H1 (cell line): ENCODE measurements around the gene TOR1A. TPM values are rescaled to one million over a fixed set of nuclear protein-coding genes. Genes with fewer than 3 reads are reported as not detected.

Experiments used
- CTCF ChIA-PET: fragments of 300-600 bp; sonication (Branson Sonifier 250); formaldehyde crosslinking; loops from one replicate; lab custom pipeline; 2021; ENCODE audit not compliant: partially characterized antibody; lab: Charles Lee
- POLR2A ChIA-PET: fragments of 300-600 bp; sonication (Branson Sonifier 250); formaldehyde crosslinking; loops from one replicate; lab custom pipeline; 2021; ENCODE audit warnings: inconsistent platforms; ENCODE audit not compliant: partially characterized antibody; lab: Charles Lee
- DNase-seq, 2 experiments: peaks; one replicate each; pipeline versions ENCODE4 v3.0.0 to v3.0.0-alpha.2; 2010 to 2022; ENCODE audit warnings: low spot score in 2 of 2, low read depth in 1 of 2, mixed read lengths in 1 of 2
- FAIRE-seq: peaks from 2 replicates; lab custom pipeline; 2011; peaks lifted over from hg19 to GRCh38; lab: Jason Lieb, UNC
- H2AFZ ChIP-seq: 2 replicates; pipeline ENCODE4 v1.8.1; 2012; ENCODE audit warnings: low read length, inconsistent platforms
- H2AK5ac ChIP-seq: 2 replicates; pipeline ENCODE4 v1.6.1; 2013; ENCODE audit warnings: low read depth, low read length
- H2BK120ac ChIP-seq: replicated peaks from 2 replicates; pipeline ENCODE3; 2013; ENCODE audit warnings: low read depth, low read length, inconsistent platforms
- H2BK12ac ChIP-seq: 2 replicates; pipeline ENCODE4 v1.6.1; 2013; ENCODE audit warnings: low read depth, low read length
- H2BK15ac ChIP-seq: 2 replicates; pipeline ENCODE4 v1.6.1; 2013; ENCODE audit warnings: low read length
- H2BK20ac ChIP-seq: 2 replicates; pipeline ENCODE4 v1.6.1; 2013; ENCODE audit warnings: low read length
- H2BK5ac ChIP-seq: 2 replicates; pipeline ENCODE4 v1.6.1; 2013; ENCODE audit warnings: low read depth, low read length
- H3K14ac ChIP-seq: 2 replicates; pipeline ENCODE4 v1.6.1; 2013; ENCODE audit warnings: inconsistent platforms; ENCODE audit not compliant: insufficient read length
- H3K18ac ChIP-seq: 2 replicates; pipeline ENCODE4 v1.6.1; 2013; ENCODE audit warnings: low read length; ENCODE audit errors: extremely low read depth
- H3K23ac ChIP-seq: 2 replicates; pipeline ENCODE4 v1.6.1; 2013; ENCODE audit warnings: inconsistent platforms; ENCODE audit not compliant: insufficient read length
- H3K23me2 ChIP-seq: 2 replicates; pipeline ENCODE4 v1.6.1; 2013; ENCODE audit warnings: low read depth, low read length
- H3K27ac ChIP-seq: 2 replicates; pipeline ENCODE4 v1.6.1; 2011; ENCODE audit warnings: low read depth, low read length, inconsistent platforms
- H3K27me3 ChIP-seq, 4 experiments: replicated peaks in 1 of 4; 1 replicate in 1 of 4; 2 replicates in 3 of 4; pipeline versions ENCODE4 v1.6.1 to v1.8.1; 2011 to 2013; ENCODE audit warnings: low read length in 3 of 4, mild to moderate bottlenecking in 3 of 4, inconsistent platforms in 2 of 4, mixed read lengths in 2 of 4, moderate library complexity in 1 of 4; ENCODE audit not compliant: control insufficient read depth in 3 of 4, insufficient read depth in 3 of 4; ENCODE audit errors: extremely low read depth in 1 of 4
- H3K36me3 ChIP-seq, 4 experiments: 2 replicates each; pipeline versions ENCODE4 v1.6.1 to v1.8.1; 2011 to 2013; ENCODE audit warnings: mild to moderate bottlenecking in 4 of 4, low read length in 3 of 4, moderate library complexity in 2 of 4, control low read depth in 1 of 4, inconsistent platforms in 1 of 4; ENCODE audit not compliant: insufficient read depth in 4 of 4, control insufficient read depth in 2 of 4
- H3K4ac ChIP-seq: replicated peaks from 2 replicates; pipeline ENCODE3; 2013; ENCODE audit warnings: low read length, low read depth, mixed read lengths, inconsistent platforms; ENCODE audit not compliant: insufficient read length
- H3K4me1 ChIP-seq, 4 experiments: replicated peaks in 1 of 4; 1 replicate in 1 of 4; 2 replicates in 3 of 4; pipeline versions ENCODE4 v1.6.1 to v1.8.1; 2011 to 2013; ENCODE audit warnings: low read length in 3 of 4, inconsistent platforms in 2 of 4, mixed read lengths in 1 of 4; ENCODE audit not compliant: insufficient read depth in 4 of 4, control insufficient read depth in 3 of 4
- H3K4me2 ChIP-seq, 2 experiments: 2 replicates each; pipeline versions ENCODE4 v1.6.1 to v1.8.1; 2011 to 2013; ENCODE audit warnings: low read depth in 2 of 2, low read length in 2 of 2, control low read depth in 1 of 2, inconsistent platforms in 1 of 2, mild to moderate bottlenecking in 1 of 2; ENCODE audit not compliant: insufficient read depth in 1 of 2
- H3K4me3 ChIP-seq, 4 experiments: fragments of 200-600, 300-600 bp in 1 of 4; sonication (generic), shearing (Covaris generic), sonication (Bioruptor Twin) in 1 of 4; 2 replicates each; pipeline versions ENCODE4 v1.5.1 to v1.8.1; 2011 to 2016; ENCODE audit warnings: low read length in 4 of 4, low read depth in 3 of 4, control low read depth in 2 of 4, inconsistent platforms in 2 of 4, mild to moderate bottlenecking in 2 of 4, mixed read lengths in 1 of 4, moderate library complexity in 1 of 4; ENCODE audit not compliant: insufficient read depth in 2 of 4; ENCODE audit errors: extremely low read depth in 1 of 4
- H3K56ac ChIP-seq: replicated peaks from 2 replicates; pipeline ENCODE3; 2013; ENCODE audit warnings: low read depth, mild to moderate bottlenecking, mixed read lengths, low read length, inconsistent platforms; ENCODE audit not compliant: insufficient read length
- H3K79me1 ChIP-seq: 2 replicates; pipeline ENCODE4 v1.6.1; 2013; ENCODE audit warnings: low read depth, low read length, control low read depth
- H3K79me2 ChIP-seq, 2 experiments: 2 replicates each; pipeline versions ENCODE4 v1.6.1 to v1.8.1; 2012 to 2013; ENCODE audit warnings: low read length in 2 of 2, mild to moderate bottlenecking in 2 of 2, inconsistent platforms in 1 of 2; ENCODE audit not compliant: insufficient read depth in 2 of 2, control insufficient read depth in 1 of 2
- H3K9ac ChIP-seq, 4 experiments: replicated peaks in 1 of 4; 1 replicate in 1 of 4; 2 replicates in 3 of 4; pipeline versions ENCODE4 v1.6.1 to v1.8.1; 2011 to 2013; ENCODE audit warnings: low read depth in 3 of 4, low read length in 3 of 4, control low read depth in 2 of 4, mild to moderate bottlenecking in 2 of 4, moderate library complexity in 2 of 4, inconsistent platforms in 1 of 4; ENCODE audit errors: extremely low read depth in 1 of 4
- H3K9me3 ChIP-seq, 2 experiments: 2 replicates each; pipeline versions ENCODE4 v1.6.1 to v1.8.1; 2012 to 2013; ENCODE audit warnings: mild to moderate bottlenecking in 2 of 2, moderate library complexity in 2 of 2, control low read depth in 1 of 2, inconsistent platforms in 1 of 2, low read depth in 1 of 2, low read length in 1 of 2, mixed read lengths in 1 of 2; ENCODE audit not compliant: insufficient read depth in 2 of 2
- H4K20me1 ChIP-seq, 2 experiments: replicated peaks in 1 of 2; 2 replicates each; pipeline versions ENCODE3 to v1.8.1; 2011 to 2013; ENCODE audit warnings: inconsistent platforms in 2 of 2, low read length in 2 of 2, mild to moderate bottlenecking in 1 of 2; ENCODE audit not compliant: insufficient read depth in 2 of 2, control insufficient read depth in 1 of 2
- H4K5ac ChIP-seq: 2 replicates; pipeline ENCODE4 v1.6.1; 2013; ENCODE audit warnings: low read length, low read depth, mixed read lengths, inconsistent platforms; ENCODE audit not compliant: insufficient read length
- H4K8ac ChIP-seq: 2 replicates; pipeline ENCODE4 v1.8.0; 2013; ENCODE audit warnings: mild to moderate bottlenecking, moderate library complexity, low read length, inconsistent platforms; ENCODE audit not compliant: insufficient read depth; ENCODE audit errors: extremely low read depth
- H4K91ac ChIP-seq: replicated peaks from 2 replicates; pipeline ENCODE3; 2013; ENCODE audit warnings: low read length, mixed read lengths, inconsistent platforms; ENCODE audit not compliant: insufficient read length
- BCL11A ChIP-seq, 2 experiments: IDR thresholded peaks; one replicate each; pipeline ENCODE4 v1.6.1; 2011; ENCODE audit warnings: low read depth in 2 of 2, low read length in 2 of 2, mild to moderate bottlenecking in 2 of 2
- CBX8 ChIP-seq: fragments of 300-800, 300-1000 bp; sonication (generic); IDR thresholded peaks from 2 replicates; pipeline ENCODE4 v1.7.1; 2016; ENCODE audit warnings: low read depth, low read length, borderline replicate concordance
- CREB1 ChIP-seq: IDR thresholded peaks from 2 replicates; pipeline ENCODE4 v1.6.1; 2012; ENCODE audit warnings: inconsistent platforms
- GABPA ChIP-seq: IDR thresholded peaks from 2 replicates; pipeline ENCODE4 v1.6.1; 2011; ENCODE audit warnings: mild to moderate bottlenecking, low read length, moderate library complexity, borderline replicate concordance; ENCODE audit not compliant: insufficient read depth
- HDAC2 ChIP-seq, 2 experiments: fragments of 300-600 bp in 1 of 2; sonication (generic) in 1 of 2; IDR thresholded peaks; 2 replicates each; pipeline ENCODE4 v1.6.1; 2011 to 2012; ENCODE audit warnings: low read depth in 2 of 2, low read length in 2 of 2, mild to moderate bottlenecking in 2 of 2, moderate library complexity in 2 of 2, borderline replicate concordance in 1 of 2, inconsistent platforms in 1 of 2
- KDM4A ChIP-seq: IDR thresholded peaks from one replicate; pipeline ENCODE4 v1.7.1; 2012; ENCODE audit warnings: low read depth, mild to moderate bottlenecking, moderate library complexity, low read length, inconsistent platforms; ENCODE audit not compliant: severe bottlenecking
- RAD21 ChIP-seq, 2 experiments: IDR thresholded peaks in 1 of 2; conservative IDR thresholded peaks in 1 of 2; 2 replicates each; pipeline ENCODE4 v1.6.1; 2011; ENCODE audit warnings: low read depth in 2 of 2, low read length in 2 of 2, improper control_type of control experiment in 1 of 2, inconsistent platforms in 1 of 2, mild to moderate bottlenecking in 1 of 2, moderate library complexity in 1 of 2
- TAF1 ChIP-seq: IDR thresholded peaks from 2 replicates; pipeline ENCODE4 v1.6.1; 2011; ENCODE audit warnings: mild to moderate bottlenecking, low read depth, low read length
- TEAD4 ChIP-seq: IDR thresholded peaks from 2 replicates; pipeline ENCODE4 v1.6.1; 2012; ENCODE audit warnings: low read depth, low read length, inconsistent platforms, mixed read lengths
- WGBS, 2 experiments: shearing (Covaris generic) in 1 of 2; methylation state at CpG; one replicate each; pipeline versions ENCODE4 v1.1.6 to v1.1.7; 2013 to 2015; ENCODE audit warnings: low lambda C conversion rate in 2 of 2, mixed read lengths in 2 of 2, inconsistent platforms in 1 of 2, low coverage in 1 of 2, missing lambda C conversion rate in 1 of 2; ENCODE audit not compliant: insufficient replicate concordance in 2 of 2, insufficient coverage in 1 of 2, insufficient read length in 1 of 2; ENCODE audit errors: extremely low coverage in 1 of 2, missing lambda C conversion rate in 1 of 2; 5-methylcytosine and 5-hydroxymethylcytosine counted together
- polyA plus RNA-seq, 7 experiments: library from polyadenylated mRNA; depleted of rRNA in 3 of 7; stranded (reverse) in 5 of 7; unstranded in 2 of 7; fragments of >200 nt in 5 of 7; fragments of 200-250 nt in 2 of 7; gene quantifications; 1 replicate in 5 of 7; 2 replicates in 1 of 7; 4 replicates in 1 of 7; pipeline versions ENCODE4 v1.2.1 to v1.2.3, GENCODE V29; 2011 to 2013; ENCODE audit warnings: missing spikeins in 2 of 7, mixed read lengths in 2 of 7
- total RNA-seq: library from RNA; stranded (reverse); fragmentation: NEBNext Ultra II Directional; extraction: Animal tissue kit (Norgen Biotek cat#: 25700); gene quantifications from 2 replicates; pipeline ENCODE4 v1.2.1, GENCODE V29; 2021
- TF ChIP-seq, protein P1 (sequence below): IDR thresholded peaks from 2 replicates; pipeline ENCODE4 v1.6.1; 2011; ENCODE audit warnings: low read depth, mild to moderate bottlenecking, low read length; ENCODE audit not compliant: insufficient read depth

Gene TOR1A
- total and polyA plus RNA-seq, 2 of the 8 experiments (the other 6 are each of a cell fraction or from before 2014, with no cell fraction given): 37.6 to 46.7 TPM

DNA sequence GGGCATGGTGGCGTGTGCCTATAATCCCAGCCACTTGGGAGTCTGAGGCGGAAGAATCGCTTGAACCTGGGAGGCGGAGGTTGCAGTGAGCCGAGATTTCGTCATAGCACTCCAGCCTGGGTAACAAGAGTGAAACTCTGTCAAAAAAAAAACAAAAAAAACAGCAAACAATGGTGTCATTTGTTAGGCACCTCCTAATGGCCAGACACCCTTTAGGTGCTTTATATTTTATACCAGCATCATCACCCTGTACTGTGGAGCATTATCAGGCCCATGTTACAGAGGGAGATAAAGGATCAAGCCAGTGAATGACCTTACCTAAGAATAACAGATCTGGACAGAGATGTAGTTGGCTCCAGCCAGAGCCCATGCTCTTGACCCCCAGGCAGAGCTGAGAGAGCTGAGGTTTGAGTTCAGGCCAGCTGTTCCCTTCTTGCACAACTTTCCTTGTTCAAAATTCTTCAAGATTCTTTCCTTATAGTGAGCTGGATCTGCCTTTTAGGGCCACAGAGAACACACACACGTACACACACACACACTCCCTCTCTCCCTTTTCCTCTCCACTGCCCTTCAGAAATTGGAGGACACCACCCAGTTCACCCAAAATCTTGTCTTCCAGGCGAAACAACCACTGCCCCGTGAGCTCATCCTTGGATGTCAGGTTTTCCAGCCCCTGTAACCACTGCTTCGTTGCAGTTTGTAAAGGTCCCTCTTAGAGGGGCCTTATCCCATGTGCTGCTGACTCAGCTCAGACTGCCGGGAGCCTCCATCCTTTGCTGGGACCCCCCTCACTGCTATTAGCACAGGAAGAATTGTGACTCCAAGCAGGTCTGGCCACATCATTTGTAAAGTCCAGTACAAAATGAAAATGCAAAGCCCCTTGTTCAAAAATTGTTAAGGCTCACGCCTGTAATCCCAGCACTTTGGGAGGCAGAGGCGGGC lies 60.7 kb downstream of the TOR1A start:
- Histone ChIP-seq H2BK12ac (no peak overlapping the region), H3K9me3 (no peaks in the 10 kb centered on the region), H3K9ac (no peak overlapping the region), H2BK20ac (no peak overlapping the region), H2AK5ac (no peak overlapping the region), H3K4me1 (peaks cover 0 to 2% (median 0%) of the 10 kb centered on the region in 4 experiments; a peak in 1 of 7 replicates), H4K20me1 (no peaks in the 10 kb centered on the region), H3K4me3 (no peak overlapping the region), H4K8ac (no peak overlapping the region), H3K23ac (no peak overlapping the region), H2BK120ac (no peak overlapping the region), H3K4ac (no peak overlapping the region), H2AFZ (peak overlapping the region; percentile 51; the same call in 1 of the 2 replicates), H3K14ac (no peak overlapping the region), H4K91ac (no peak overlapping the region), H3K79me1 (no peaks in the 10 kb centered on the region), H3K4me2 (no peak overlapping the region), H3K23me2 (no peaks in the 10 kb centered on the region), H3K79me2 (no peaks in the 10 kb centered on the region), H2BK5ac (no peak overlapping the region), H3K27ac (no peak overlapping the region), H3K27me3 (no peaks in the 10 kb centered on the region), H3K36me3 (no peaks in the 10 kb centered on the region), H3K56ac (no peak overlapping the region), H3K18ac (no peak overlapping the region), H2BK15ac (no peak overlapping the region), H4K5ac (no peak overlapping the region)
- 88% methylated on average over 13 of the region's 13 CpGs; no CpG with 5 or more reads in 1 of the 2 experiments for WGBS, 2 experiments
- FAIRE-seq (no peak), DNase-seq (no peak)
- CTCF ChIA-PET: interaction anchor here (0.8 to 16.4 kb wide), 8 partner anchors 10 to 121 kb away, joined by 3 to 168 read pairs (median 4); partner anchors contain the start of gene PTGES
- POLR2A ChIA-PET: interaction anchor here (1.3 to 1.6 kb wide), 2 partner anchors 12 to 17 kb away, joined by 3 read pairs; no protein-coding TSS in a partner anchor
- TF ChIP-seq HDAC2 (IDR thresholded peaks at IDR 0.05; ENCODE audit: borderline replicate concordance in 1 of 2, low read depth in 2 of 2, low read length in 2 of 2) (no peak), GABPA (no peak), CREB1 (no peak), BCL11A (IDR thresholded peaks at IDR 0.05; ENCODE audit: low read depth in 2 of 2, low read length in 2 of 2) (no peak), KDM4A (no peak), RAD21 (IDR thresholded peaks at IDR 0.05 in 1 of 2, conservative IDR thresholded peaks at IDR 0.05 in 1 of 2; ENCODE audit: low read depth in 2 of 2, low read length in 2 of 2) (no peak), TEAD4 (no peak), CBX8 (no peak), TAF1 (no peak)
- TF ChIP-seq, protein P1, sequence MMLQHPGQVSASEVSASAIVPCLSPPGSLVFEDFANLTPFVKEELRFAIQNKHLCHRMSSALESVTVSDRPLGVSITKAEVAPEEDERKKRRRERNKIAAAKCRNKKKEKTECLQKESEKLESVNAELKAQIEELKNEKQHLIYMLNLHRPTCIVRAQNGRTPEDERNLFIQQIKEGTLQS: no peak
